ENCODE measurements around the gene NDST1.

The NDST1 gene

DNA sequence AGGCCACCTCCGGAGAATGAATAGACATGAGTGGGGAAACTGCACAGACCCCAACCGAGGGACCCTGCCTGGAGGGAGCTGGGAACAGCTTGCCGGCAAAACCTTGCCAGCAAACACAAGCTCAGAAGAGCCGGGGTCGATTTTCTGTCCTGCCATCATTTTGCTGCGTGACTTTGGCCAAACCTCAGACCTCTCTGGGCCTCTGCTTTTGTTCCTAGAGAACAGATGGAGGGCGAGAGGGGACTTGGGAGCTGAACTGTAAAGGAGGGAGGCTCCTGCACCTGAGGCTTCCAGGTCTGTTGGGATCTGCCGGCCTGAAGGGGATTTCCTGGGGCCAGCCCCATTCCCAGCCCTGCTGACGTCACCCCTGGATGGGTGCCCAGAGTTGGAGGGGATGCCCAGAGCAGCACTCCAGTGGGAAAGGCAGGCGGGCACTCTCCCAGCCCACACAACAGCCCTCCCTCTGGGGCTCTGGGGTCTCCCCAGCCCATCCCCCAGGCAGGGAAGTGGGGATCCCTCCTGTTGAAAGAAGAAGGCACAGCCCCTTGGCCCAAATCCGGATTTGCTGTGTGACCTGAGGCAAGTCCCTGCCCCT, 92.1 kb downstream of the NDST1 start:
- H3K27ac ChIP-seq = no peak overlapping the region
- TF ChIP-seq, protein P1, sequence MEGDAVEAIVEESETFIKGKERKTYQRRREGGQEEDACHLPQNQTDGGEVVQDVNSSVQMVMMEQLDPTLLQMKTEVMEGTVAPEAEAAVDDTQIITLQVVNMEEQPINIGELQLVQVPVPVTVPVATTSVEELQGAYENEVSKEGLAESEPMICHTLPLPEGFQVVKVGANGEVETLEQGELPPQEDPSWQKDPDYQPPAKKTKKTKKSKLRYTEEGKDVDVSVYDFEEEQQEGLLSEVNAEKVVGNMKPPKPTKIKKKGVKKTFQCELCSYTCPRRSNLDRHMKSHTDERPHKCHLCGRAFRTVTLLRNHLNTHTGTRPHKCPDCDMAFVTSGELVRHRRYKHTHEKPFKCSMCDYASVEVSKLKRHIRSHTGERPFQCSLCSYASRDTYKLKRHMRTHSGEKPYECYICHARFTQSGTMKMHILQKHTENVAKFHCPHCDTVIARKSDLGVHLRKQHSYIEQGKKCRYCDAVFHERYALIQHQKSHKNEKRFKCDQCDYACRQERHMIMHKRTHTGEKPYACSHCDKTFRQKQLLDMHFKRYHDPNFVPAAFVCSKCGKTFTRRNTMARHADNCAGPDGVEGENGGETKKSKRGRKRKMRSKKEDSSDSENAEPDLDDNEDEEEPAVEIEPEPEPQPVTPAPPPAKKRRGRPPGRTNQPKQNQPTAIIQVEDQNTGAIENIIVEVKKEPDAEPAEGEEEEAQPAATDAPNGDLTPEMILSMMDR (conservative IDR thresholded peaks at IDR 0.05) = no peak

DNA sequence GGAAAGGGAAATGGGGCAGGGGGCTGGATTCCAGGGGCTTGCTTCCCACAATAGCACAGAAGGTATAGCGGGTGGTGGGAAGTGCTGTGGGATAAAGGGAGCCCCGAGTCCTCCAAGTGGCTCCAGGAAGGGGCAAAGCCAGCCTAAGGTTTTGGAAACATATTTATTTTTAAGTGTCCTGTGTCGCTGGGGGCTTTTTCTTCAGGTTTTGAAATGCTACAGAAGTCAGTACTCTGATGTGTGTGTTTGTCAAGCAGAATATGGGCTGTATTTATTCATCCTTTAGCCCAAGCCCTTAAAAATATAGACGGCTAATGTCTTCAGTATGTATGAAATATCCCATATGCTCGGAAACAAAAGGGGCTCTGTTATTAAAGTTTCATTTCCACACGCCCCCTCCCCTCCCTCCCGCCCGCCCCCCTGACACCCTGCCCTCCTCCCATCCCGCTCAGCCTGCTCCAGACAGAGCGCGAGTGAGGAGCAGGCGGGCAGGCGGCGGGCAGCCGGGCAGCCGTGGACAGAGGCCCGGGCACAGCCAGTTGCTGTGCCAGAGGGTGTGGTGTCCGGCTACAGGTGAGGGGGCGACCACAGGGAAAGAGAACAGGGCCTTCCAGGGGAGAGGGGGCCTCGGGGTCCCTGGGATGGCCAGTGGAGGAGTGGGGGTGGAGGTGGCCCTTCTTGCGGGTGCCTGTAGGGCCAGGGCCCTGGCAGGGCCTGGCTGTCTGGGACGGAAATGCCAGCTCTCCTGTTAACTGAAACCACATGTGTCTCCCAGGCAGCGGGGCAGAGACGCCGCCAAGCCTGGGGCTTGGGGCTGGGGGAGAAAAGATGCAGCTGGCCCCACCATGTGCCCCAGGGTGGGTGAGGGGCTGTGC, 92.9 kb downstream of the NDST1 start:
- H3K27ac ChIP-seq = no peak overlapping the region
- TF ChIP-seq, protein P1 (conservative IDR thresholded peaks at IDR 0.05) = no peak

DNA sequence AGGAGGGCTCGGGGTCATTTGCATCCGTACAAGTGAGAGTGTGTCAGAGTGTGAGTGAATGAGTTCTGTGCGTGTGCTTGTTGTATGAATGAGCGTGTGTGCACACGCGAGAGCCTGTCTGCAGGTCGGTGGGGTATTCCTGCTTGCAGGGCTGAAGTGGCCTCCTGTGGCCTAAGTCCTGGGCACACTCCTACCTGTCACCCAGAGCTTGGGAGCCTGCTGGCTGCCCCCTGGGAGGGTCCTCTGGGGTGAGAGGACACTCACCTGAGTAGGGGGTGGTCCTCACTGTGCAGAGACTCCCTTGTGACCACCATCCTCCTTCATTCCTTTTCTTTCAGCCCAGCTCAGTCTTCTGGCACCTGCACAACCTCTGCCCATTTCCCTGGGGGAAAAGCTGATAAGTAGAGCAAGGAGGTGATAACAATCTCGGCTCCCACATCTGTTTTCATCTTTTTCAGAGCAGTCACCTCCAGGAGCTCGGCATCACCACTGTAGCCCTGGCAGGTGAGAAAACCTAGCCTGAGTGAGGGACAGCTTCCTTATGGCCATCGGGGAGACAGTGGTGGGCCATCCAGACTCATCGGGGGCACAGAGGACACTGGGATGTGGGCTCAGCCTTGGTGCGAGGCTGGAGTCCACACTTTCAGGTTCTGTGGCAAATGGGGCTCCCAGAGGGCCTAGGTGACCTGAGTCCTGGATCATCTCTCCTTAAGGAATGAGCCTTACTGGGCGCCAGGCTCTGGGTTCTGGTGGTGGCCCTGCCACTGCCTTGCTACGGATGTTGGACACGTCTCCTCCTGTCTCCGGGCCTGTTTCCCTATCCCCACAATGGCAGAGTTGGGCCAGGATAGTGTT, 93.8 kb downstream of the NDST1 start:
- no peak overlapping the region for H3K27ac ChIP-seq
- TF ChIP-seq, protein P1 (conservative IDR thresholded peaks at IDR 0.05) = no peak

DNA sequence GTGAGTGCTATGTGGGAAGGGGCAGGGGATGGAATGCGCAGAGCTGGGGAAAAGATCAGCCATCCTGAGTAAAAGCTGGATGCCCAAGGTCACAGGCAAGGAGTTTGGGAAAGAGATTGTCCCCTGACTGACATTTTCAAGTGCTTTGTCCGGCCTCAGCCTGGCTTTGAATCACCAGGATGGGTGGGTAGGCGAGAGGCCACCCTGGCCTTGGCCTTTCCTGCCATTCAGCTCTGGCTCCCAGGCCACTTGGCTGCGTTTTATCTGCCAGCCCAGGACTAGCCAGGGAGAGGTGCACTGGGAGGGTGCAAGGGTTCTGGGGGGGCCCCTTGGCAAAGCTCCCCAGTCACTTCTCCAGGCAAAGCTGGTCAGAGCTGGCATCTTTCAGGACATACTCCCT, 95.1 kb downstream of the NDST1 start:
- TF ChIP-seq, protein P1 (conservative IDR thresholded peaks at IDR 0.05) = no peak

DNA sequence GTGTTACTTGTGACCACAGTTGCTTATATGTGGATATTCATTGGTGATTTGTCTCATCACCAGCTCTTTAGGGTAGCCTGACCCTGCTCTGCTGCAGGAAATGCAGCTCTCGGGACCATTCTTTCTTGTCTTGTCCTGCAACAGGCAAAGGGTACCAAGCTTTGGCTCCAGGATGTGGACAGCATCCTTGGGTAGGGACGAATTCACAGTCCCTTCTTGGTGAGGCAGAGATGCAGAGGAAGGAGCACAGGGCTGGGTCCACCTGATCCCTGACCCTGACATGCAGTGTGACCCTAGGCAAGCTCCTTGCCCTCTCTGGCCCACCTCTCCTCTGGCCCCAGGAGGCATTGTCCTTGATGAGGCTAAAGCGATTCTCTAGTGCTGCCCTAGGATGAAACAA, 95.6 kb downstream of the NDST1 start:
- TF ChIP-seq, protein P1 (conservative IDR thresholded peaks at IDR 0.05) = no peak
- no peak overlapping the region for H3K27ac ChIP-seq

More for the DNA sequence above, 95.1 kb downstream of the NDST1 start:
- H3K27ac ChIP-seq = no peak overlapping the region

DNA sequence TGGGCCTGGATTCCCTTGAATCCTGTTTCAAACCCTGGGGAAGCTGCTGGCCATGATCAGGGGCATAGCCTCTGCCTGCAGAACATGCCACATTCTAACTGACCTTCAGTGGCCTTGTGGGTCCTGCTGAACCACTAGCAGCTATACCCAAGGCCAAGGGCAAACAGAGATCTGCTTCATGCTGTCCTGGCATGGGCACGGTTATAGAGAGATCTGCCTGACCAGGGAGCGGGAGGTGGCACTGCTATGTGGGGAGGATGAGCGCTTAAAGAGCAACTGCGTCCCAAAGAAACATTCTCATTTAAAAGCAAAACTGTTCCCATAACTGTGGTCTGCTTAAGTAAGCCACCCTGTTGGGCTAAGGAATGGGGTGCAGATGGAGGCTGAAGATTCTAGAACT, 96.1 kb downstream of the NDST1 start:
- TF ChIP-seq, protein P1 (conservative IDR thresholded peaks at IDR 0.05) = no peak
- no peak overlapping the region for H3K27ac ChIP-seq

DNA sequence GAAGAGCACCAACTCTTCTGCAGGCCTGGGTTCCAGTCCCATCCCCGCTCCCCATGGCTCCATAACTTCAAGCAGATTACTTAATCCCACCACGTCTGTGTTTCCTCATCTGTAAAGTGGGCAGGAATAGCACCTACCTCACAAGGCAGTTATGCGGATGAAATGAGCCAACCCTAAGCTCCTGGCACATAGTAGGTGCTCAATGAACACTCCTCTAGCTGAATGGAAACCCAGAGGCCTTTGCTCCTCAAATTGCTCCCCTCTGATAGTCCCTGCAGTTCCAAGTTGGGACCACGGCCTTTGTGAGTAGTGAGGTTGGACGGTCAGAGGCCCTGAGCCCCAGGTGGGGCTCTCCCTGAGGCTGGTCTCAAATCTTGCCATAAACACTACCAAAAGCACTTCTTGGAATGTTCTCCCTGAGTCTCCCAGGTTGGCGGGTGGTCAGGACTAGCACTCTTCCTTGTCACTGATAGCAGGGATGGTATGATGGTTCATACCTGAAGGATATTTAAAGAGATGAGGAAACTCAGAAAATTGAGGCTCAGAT, 97.0 kb downstream of the NDST1 start:
- H3K27ac ChIP-seq = no peak overlapping the region
- TF ChIP-seq, protein P1 (conservative IDR thresholded peaks at IDR 0.05) = no peak

All from VCaP (cell line).